ENCODE measurements around the gene TRIP10. TPM values are rescaled to one million over a fixed set of nuclear protein-coding genes. Genes with fewer than 3 reads are reported as not detected.

The TRIP10 gene
- total RNA-seq, 4 donors from 2014 or later, result 25.5 to 80.7 (median 40.5) TPM

DNA sequence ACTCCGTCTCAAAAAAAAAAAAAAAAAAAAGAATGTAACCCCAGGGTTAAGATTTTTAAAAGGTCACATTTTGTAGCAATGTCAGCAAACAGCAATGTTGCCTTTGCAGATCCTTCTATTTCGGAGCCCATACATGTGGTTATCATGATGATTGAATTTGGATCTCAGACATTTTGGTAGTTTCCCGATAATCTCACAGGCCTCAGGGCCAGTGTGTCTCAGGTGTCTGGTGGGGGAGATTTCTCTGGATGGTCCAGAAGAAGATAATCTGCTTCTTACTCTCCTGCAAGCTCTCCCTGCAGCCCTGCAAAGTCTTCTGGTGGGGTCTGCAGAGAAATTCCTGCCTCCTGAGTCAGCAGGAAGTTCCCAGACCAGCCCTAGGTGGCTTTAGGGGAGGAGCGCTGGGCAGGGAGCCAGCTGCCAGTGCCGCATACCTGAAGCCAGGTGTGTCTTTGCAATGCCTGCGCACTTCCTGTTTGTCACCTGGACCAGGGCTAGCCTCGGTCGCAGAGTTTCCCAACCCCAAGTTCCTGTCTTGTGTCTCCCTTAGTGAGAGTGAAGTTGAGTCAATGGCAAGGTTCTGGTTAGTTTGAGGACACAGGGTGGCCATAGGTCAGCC, 26.4 kb downstream of the TRIP10 start:
- WGBS, result 19% methylated on average over 8 of the region's 8 CpGs
- Histone ChIP-seq H3K27me3 (no peaks in the 10 kb centered on the region), H3K27ac (peak overlapping the region; percentile 82), H3K4me3 (peak overlapping the region; percentile 45), H3K4me1 (peaks cover 30% of the 10 kb centered on the region), H3K36me3 (peaks cover 7% of the 10 kb centered on the region), H3K9me3 (no peaks in the 10 kb centered on the region)
- peak; percentile 80 to 88 for DNase-seq (ENCODE audit: low spot score in 2 of 2)
- TF ChIP-seq, protein P1, sequence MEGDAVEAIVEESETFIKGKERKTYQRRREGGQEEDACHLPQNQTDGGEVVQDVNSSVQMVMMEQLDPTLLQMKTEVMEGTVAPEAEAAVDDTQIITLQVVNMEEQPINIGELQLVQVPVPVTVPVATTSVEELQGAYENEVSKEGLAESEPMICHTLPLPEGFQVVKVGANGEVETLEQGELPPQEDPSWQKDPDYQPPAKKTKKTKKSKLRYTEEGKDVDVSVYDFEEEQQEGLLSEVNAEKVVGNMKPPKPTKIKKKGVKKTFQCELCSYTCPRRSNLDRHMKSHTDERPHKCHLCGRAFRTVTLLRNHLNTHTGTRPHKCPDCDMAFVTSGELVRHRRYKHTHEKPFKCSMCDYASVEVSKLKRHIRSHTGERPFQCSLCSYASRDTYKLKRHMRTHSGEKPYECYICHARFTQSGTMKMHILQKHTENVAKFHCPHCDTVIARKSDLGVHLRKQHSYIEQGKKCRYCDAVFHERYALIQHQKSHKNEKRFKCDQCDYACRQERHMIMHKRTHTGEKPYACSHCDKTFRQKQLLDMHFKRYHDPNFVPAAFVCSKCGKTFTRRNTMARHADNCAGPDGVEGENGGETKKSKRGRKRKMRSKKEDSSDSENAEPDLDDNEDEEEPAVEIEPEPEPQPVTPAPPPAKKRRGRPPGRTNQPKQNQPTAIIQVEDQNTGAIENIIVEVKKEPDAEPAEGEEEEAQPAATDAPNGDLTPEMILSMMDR (IDR thresholded peaks at IDR 0.05), result no peak
- peak in 1 of 3 donors; percentile 45 for TF ChIP-seq POLR2AphosphoS5 (IDR thresholded peaks at IDR 0.05)

DNA sequence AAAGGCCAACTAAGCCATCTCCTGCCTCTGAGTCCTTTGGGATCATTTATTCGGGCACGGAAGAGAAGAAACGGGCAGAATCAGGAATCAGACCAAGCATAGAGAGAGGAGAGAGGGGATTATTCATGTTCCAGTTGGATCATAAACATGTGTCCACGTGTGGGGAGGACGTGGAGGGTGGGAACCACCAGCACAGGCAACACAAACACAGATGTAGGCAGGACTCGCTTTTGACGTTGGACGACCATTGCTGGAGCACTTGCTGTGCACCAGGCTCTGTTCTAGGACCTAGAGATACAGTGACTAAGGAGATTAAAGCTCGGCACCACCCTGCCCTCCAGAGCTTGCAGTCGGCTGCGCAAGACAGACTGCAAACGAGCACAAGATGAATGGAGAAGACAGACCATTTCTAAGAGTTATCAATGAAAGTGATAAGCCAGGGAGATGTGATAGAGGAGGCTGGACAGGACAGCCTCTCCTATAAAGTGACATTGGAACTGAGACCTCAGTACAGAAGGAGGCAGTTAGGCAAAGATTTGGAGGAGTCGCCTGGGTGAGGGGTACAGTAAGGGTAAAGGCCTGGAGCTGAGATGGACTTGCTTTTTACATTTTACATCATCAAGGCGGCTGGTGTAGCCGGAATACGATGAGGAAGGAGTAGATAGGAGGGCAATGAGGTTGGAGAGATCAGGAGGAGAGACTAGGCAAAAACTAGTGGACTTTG, 27.0 kb downstream of the TRIP10 start:
- H3K9me3 ChIP-seq, result no peaks in the 10 kb centered on the region
- peak overlapping the region; percentile 82 for H3K27ac ChIP-seq
- H3K36me3 ChIP-seq, result peaks cover 2% of the 10 kb centered on the region
- no peak for TF ChIP-seq EP300 (IDR thresholded peaks at IDR 0.05)
- no peak for TF ChIP-seq POLR2A (IDR thresholded peaks at IDR 0.05)
- TF ChIP-seq POLR2AphosphoS5 (IDR thresholded peaks at IDR 0.05), result no peak
- TF ChIP-seq, protein P1 (IDR thresholded peaks at IDR 0.05), result no peak
- H3K4me1 ChIP-seq, result peaks cover 30% of the 10 kb centered on the region
- no peak for DNase-seq (ENCODE audit: low spot score in 2 of 2)
- H3K4me3 ChIP-seq, result peak overlapping the region; percentile 45
- WGBS, result 21% methylated on average over 16 of the region's 16 CpGs
- H3K27me3 ChIP-seq, result no peaks in the 10 kb centered on the region

DNA sequence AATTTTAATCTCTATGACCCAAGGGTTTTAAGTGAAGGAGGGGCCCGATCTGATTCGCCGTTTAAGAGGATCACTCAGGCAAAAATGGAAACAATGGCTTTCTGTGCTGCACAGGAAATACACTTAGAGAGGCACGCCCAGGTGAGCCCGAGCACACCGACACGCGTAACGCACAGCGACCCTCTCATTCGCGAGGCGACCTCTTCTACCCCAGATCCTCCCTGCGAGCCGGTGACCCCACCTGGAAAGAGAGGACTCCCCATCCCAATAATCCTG, 27.5 kb downstream of the TRIP10 start:
- under 1% methylated on average over 15 of the region's 15 CpGs for WGBS
- TF ChIP-seq POLR2A (IDR thresholded peaks at IDR 0.05), result peak in 1 of 2 donors; percentile 14
- TF ChIP-seq POLR2AphosphoS5 (IDR thresholded peaks at IDR 0.05), result no peak
- no peak for TF ChIP-seq EP300 (IDR thresholded peaks at IDR 0.05)

DNA sequence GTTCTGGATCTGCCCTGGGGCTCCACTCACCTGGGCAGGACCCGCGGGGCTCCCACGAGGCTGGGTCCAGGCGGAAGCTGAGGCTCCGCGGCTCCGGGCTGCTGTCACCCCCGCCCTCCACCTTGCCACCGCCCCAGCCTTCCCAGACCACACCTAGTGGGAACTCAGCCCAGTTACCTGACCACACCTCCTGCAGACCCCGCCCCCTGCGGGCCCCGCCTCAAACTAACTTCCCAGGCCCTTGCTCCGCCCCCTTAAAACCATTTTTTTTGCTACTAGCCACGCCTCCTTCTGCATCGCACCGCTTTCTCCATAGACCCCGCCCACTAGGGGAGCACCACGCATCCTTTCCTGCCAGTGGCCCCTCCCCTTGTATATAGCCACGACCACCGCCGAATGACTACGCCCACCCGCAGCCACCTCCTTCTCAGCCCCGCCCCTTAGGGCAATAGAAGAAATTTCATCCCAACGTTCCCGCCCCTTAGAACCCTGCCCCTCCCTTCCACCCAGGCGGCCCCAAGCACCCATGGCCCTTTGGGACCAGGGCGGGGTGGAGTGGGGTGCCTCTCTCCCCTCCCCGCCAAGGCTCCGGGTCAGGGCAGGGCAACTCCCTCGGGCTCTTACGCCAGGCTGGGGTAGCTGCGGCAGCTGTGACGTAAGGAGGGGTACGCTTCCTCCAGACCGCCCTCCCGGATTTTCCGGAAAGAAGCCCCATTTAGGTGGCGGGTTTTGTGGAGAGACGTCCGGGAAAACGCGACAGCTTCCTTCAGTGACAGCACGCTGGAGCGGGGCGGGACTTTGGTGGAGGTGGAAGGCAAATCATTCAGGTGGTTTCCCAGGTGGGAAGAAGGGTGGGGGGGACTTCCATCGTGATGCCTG, 28.1 kb downstream of the TRIP10 start, which contains the start of gene SH2D3A:
TSS of gene SH2D3A (minus strand) at position 79 of the 879 bp plus-strand sequence. CDS start 3,687 bp downstream, outside the sequence.
- Histone ChIP-seq H3K27ac (peak within 1 kb of the TSS; percentile 82), H3K9me3 (no peaks in the 10 kb centered on the region), H3K4me1 (peaks cover 30% of the 10 kb centered on the region), H3K4me3 (peak within 1 kb of the TSS; percentile 45), H3K36me3 (no peaks in the 10 kb centered on the region), H3K27me3 (no peaks in the 10 kb centered on the region)
- no peak for TF ChIP-seq EP300 (IDR thresholded peaks at IDR 0.05)
- TF ChIP-seq, protein P1 (IDR thresholded peaks at IDR 0.05), result no peak
- TF ChIP-seq POLR2AphosphoS5 (IDR thresholded peaks at IDR 0.05), result no peak
- no peak for TF ChIP-seq POLR2A (IDR thresholded peaks at IDR 0.05)
- DNase-seq (ENCODE audit: low spot score in 2 of 2), result peak; percentile 91 to 92
- WGBS, result 3% methylated on average over 35 of the region's 47 CpGs

More for the DNA sequence above, 27.5 kb downstream of the TRIP10 start:
- H3K36me3 ChIP-seq, result no peaks in the 10 kb centered on the region
- H3K4me3 ChIP-seq, result peak overlapping the region; percentile 45
- no peak for DNase-seq (ENCODE audit: low spot score in 2 of 2)
- no peaks in the 10 kb centered on the region for H3K27me3 ChIP-seq
- no peaks in the 10 kb centered on the region for H3K9me3 ChIP-seq
- peak overlapping the region; percentile 82 for H3K27ac ChIP-seq
- H3K4me1 ChIP-seq, result peaks cover 30% of the 10 kb centered on the region

DNA sequence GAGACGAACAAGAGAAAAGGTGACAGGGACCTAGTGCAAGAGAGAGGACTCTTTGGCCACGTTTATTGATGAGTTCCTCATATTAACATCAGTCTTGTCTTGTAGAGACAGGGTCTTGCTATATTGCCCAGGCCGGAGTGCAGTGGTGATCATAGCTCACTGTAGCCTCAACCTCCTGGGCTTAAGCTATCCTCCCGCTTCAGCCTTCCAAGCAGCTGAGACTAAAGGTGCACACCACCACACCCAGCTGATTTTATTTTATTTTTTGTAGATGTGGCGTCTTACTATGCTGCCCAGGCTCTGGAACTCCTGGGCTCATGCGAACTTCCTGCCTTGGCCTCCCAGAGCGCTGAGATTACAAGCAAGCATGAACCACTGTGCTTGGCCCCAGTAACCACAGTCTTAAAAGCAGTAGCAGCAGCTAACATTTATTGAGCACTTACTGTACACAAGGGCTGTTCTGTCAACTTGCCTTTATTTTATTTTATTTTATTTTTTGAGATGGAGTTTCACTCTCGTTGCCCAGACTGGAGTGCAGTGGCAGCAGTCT, 28.8 kb downstream of the TRIP10 start:
- Histone ChIP-seq H3K4me3 (peak overlapping the region; percentile 45), H3K9me3 (no peaks in the 10 kb centered on the region), H3K27me3 (no peaks in the 10 kb centered on the region), H3K27ac (no peak overlapping the region), H3K4me1 (peaks cover 30% of the 10 kb centered on the region), H3K36me3 (no peaks in the 10 kb centered on the region)
- no peak for DNase-seq (ENCODE audit: low spot score in 2 of 2)
- no peak for TF ChIP-seq POLR2A (IDR thresholded peaks at IDR 0.05)
- TF ChIP-seq, protein P1 (IDR thresholded peaks at IDR 0.05), result no peak
- TF ChIP-seq POLR2AphosphoS5 (IDR thresholded peaks at IDR 0.05), result no peak
- TF ChIP-seq EP300 (IDR thresholded peaks at IDR 0.05), result no peak
- 66% methylated on average over 8 of the region's 8 CpGs for WGBS
